GM21367 (cell line): ENCODE measurements around the gene RAB10.

Experiments used
- ATAC-seq: cut with Tn5 transposase; IDR thresholded peaks from one replicate; pipeline ENCODE4 v1.9.1; 2021; ENCODE audit not compliant: unreplicated experiment

Gene RAB10

GRCh38 chr2:26175466-26176278 is 141.8 kb downstream of the RAB10 start:
- ATAC-seq, result no peak

- ATAC-seq, result no peak
Observed at GRCh38 chr2:26176279-26176615, 142.4 kb downstream of the RAB10 start.

GRCh38 chr2:26177122-26177521 is 143.2 kb downstream of the RAB10 start:
- ATAC-seq, result no peak

- ATAC-seq, result no peak
Observed at GRCh38 chr2:26178246-26178645, 144.4 kb downstream of the RAB10 start.

- no peak for ATAC-seq
Observed at GRCh38 chr2:26178746-26179436, 145.0 kb downstream of the RAB10 start.

GRCh38 chr2:26179446-26179913 is 145.6 kb downstream of the RAB10 start:
- ATAC-seq, result no peak

GRCh38 chr2:26182441-26182840 is 148.6 kb downstream of the RAB10 start:
- ATAC-seq, result no peak

GRCh38 chr2:26182887-26183630 is 149.2 kb downstream of the RAB10 start:
- ATAC-seq, result no peak

GRCh38 chr2:26184121-26184520 is 150.2 kb downstream of the RAB10 start:
- no peak for ATAC-seq

- peak; percentile 62 for ATAC-seq
Observed at GRCh38 chr2:26184555-26185303, 150.8 kb downstream of the RAB10 start.

- no peak for ATAC-seq
Observed at GRCh38 chr2:26185304-26185928, 151.5 kb downstream of the RAB10 start.

GRCh38 chr2:26185954-26186770 is 152.3 kb downstream of the RAB10 start:
- ATAC-seq, result no peak
